ENCODE measurements around the gene C1QTNF2. TPM values are rescaled to one million over a fixed set of nuclear protein-coding genes. Genes with fewer than 3 reads are reported as not detected.
A peak's percentile ranks its signal among the peaks of the same experiment; 100 is the strongest.

Gene C1QTNF2
- total RNA-seq, 2 experiments from 2014 or later: not detected

- Mint-ChIP-seq H3K4me3 (peak overlapping the region; percentile 57), H3K27me3 (peaks cover 72% of the 10 kb centered on the region), H3K9me3 (no peaks in the 10 kb centered on the region), H3K4me1 (ENCODE audit: low read depth) (peaks cover 5% of the 10 kb centered on the region), H3K36me3 (ENCODE audit: low read depth) (no peaks in the 10 kb centered on the region), H3K27ac (no peak overlapping the region)
- H3K36me3 ChIP-seq (ENCODE audit: insufficient read depth, low read length): no peaks in the 10 kb centered on the region
- H3K4me3 ChIP-seq (ENCODE audit: low read length): no peak overlapping the region
- H3K27me3 ChIP-seq (ENCODE audit: control insufficient read depth in 1 of 2, insufficient read depth in 2 of 2, low read length in 2 of 2): peaks cover 31 to 39% of the 10 kb centered on the region in 2 experiments
- H3K4me1 ChIP-seq (ENCODE audit: insufficient read depth, low read length): peaks cover 8% of the 10 kb centered on the region
- CTCF ChIA-PET: no interaction called here
- no peak for ATAC-seq (ENCODE audit: poor library complexity)
- H3K9me3 ChIP-seq (ENCODE audit: control insufficient read depth in 1 of 2, insufficient read depth in 1 of 2, low read length in 2 of 2): no peaks in the 10 kb centered on the region
- POLR2A ChIA-PET: no interaction called here
- intact Hi-C loops (cut with DNase I, micrococcal nuclease): no loop called here
- no peak for TF ChIP-seq CTCF (IDR thresholded peaks at IDR 0.05)
- no peak overlapping the region for H3K27ac ChIP-seq (ENCODE audit: low read depth in 1 of 2, low read length in 2 of 2)
- no peak for DNase-seq
Measured at GRCh38 chr5:160311491-160312133, 58.8 kb downstream of the C1QTNF2 start.

DNA sequence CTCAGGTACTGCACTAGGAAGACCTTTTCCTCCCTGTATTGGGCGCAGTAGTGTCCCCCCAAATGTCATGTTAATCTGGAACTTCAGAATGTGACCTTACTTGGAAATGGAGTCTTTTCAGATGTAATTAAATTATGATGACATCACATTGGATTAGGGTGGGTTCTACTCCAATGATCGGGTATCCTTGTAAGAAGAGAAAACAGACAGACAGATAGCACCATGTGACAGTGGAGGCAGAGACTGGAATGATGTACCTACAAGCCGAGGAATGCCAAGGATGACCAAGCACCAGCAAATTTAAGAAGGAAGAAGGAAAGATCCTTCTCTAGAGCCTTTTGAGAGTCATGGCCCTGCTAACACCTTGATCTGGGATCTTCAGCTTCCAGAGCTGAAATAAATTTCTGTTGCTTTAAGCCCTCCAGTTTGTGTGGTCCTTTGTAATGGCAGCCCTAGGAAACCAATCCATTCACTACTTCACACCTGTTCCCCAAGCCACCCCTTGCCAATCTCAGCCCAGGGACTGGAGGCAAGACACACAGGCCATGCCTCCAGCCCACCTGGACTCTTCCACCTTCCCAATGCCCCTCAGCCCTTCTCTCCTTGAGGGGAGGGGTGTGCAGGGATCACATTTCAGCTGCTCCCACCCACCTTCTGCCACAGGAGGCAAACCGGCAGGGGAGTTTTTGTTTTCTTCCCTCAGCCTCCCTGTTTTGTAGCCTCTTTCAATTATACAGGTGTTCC lies 59.7 kb downstream of the C1QTNF2 start:
- H3K27ac Mint-ChIP-seq: no peak overlapping the region
- Histone ChIP-seq H3K4me3 (ENCODE audit: low read length) (no peak overlapping the region), H3K9me3 (ENCODE audit: control insufficient read depth in 1 of 2, insufficient read depth in 1 of 2, low read length in 2 of 2) (no peaks in the 10 kb centered on the region), H3K27ac (ENCODE audit: low read depth in 1 of 2, low read length in 2 of 2) (no peak overlapping the region), H3K36me3 (ENCODE audit: insufficient read depth, low read length) (no peaks in the 10 kb centered on the region), H3K27me3 (ENCODE audit: control insufficient read depth in 1 of 2, insufficient read depth in 2 of 2, low read length in 2 of 2) (peaks cover 31 to 39% of the 10 kb centered on the region in 2 experiments), H3K4me1 (ENCODE audit: insufficient read depth, low read length) (peaks cover 8% of the 10 kb centered on the region)
- H3K4me1 Mint-ChIP-seq (ENCODE audit: low read depth): peaks cover 5% of the 10 kb centered on the region
- POLR2A ChIA-PET: no interaction called here
- ATAC-seq (ENCODE audit: poor library complexity) (no peak), DNase-seq (no peak)
- no peak for TF ChIP-seq CTCF (IDR thresholded peaks at IDR 0.05)
- no peak overlapping the region for H3K4me3 Mint-ChIP-seq
- no peaks in the 10 kb centered on the region for H3K36me3 Mint-ChIP-seq (ENCODE audit: low read depth)
- no peaks in the 10 kb centered on the region for H3K9me3 Mint-ChIP-seq
- CTCF ChIA-PET: no interaction called here
- intact Hi-C loops (cut with DNase I, micrococcal nuclease): no loop called here
- peaks cover 63% of the 10 kb centered on the region for H3K27me3 Mint-ChIP-seq

GRCh38 chr5:160310140-160310539 lies 60.3 kb downstream of the C1QTNF2 start:
- peaks cover 31 to 39% of the 10 kb centered on the region in 2 experiments for H3K27me3 ChIP-seq (ENCODE audit: control insufficient read depth in 1 of 2, insufficient read depth in 2 of 2, low read length in 2 of 2)

More at GRCh38 chr5:160310140-160310539, 60.3 kb downstream of the C1QTNF2 start:
- no peaks in the 10 kb centered on the region for H3K9me3 Mint-ChIP-seq
- Histone ChIP-seq H3K9me3 (ENCODE audit: control insufficient read depth in 1 of 2, insufficient read depth in 1 of 2, low read length in 2 of 2) (no peaks in the 10 kb centered on the region), H3K4me3 (ENCODE audit: low read length) (no peak overlapping the region), H3K27ac (ENCODE audit: low read depth in 1 of 2, low read length in 2 of 2) (no peak overlapping the region), H3K4me1 (ENCODE audit: insufficient read depth, low read length) (peaks cover 8% of the 10 kb centered on the region), H3K36me3 (ENCODE audit: insufficient read depth, low read length) (no peaks in the 10 kb centered on the region)
- H3K27ac Mint-ChIP-seq: no peak overlapping the region
- ChIA-PET POLR2A (no interaction called here), CTCF (no interaction called here)
- no peaks in the 10 kb centered on the region for H3K36me3 Mint-ChIP-seq (ENCODE audit: low read depth)
- no peak overlapping the region for H3K4me3 Mint-ChIP-seq
- peaks cover 62% of the 10 kb centered on the region for H3K27me3 Mint-ChIP-seq
- ATAC-seq (ENCODE audit: poor library complexity) (no peak), DNase-seq (no peak)
- intact Hi-C loops (cut with DNase I, micrococcal nuclease): no loop called here
- H3K4me1 Mint-ChIP-seq (ENCODE audit: low read depth): peaks cover 5% of the 10 kb centered on the region
- TF ChIP-seq CTCF (IDR thresholded peaks at IDR 0.05): no peak

All from CD4-positive, alpha-beta T cell (primary cell).